SK-N-SH (cell line): ENCODE measurements around the gene OPCML. TPM values are rescaled to one million over a fixed set of nuclear protein-coding genes. Genes with fewer than 3 reads are reported as not detected.

Experiments
- CTCF ChIA-PET: fragments of 300-600, 350-600 bp; formaldehyde crosslinking; extraction: SDS; loops from one replicate; lab custom pipeline; 2021; lab: Yijun Ruan, JAX
- POLR2A ChIA-PET: fragments of 350-600 bp; sonication (Branson Sonifier 250); formaldehyde crosslinking; extraction: SDS; loops from one replicate; lab custom pipeline; 2020; ENCODE audit warnings: antibody characterized with exemption, inconsistent platforms; lab: Yijun Ruan, JAX
- DNase-seq: peaks from one replicate; pipeline ENCODE4 v3.0.0; 2012
- H2AFZ ChIP-seq: fragments of 200-600 bp; sonication (generic); 2 replicates; pipeline ENCODE4 v1.8.1; 2016; ENCODE audit warnings: antibody characterized with exemption, mild to moderate bottlenecking, low read depth
- H3F3A ChIP-seq: fragments of 200-600 bp; sonication (generic); replicated peaks from 2 replicates; pipeline ENCODE3; 2016; ENCODE audit warnings: antibody characterized with exemption, mild to moderate bottlenecking; ENCODE audit not compliant: insufficient read depth
- H3K27ac ChIP-seq, 2 experiments: fragments of 200-500 bp in 1 of 2; fragments of 200-600 bp in 1 of 2; sonication (Bioruptor generic) in 1 of 2; sonication (generic), shearing (Covaris generic) in 1 of 2; 2 replicates each; pipeline versions ENCODE4 v1.5.1 to v1.6.1; 2014 to 2016; ENCODE audit warnings: low read depth in 2 of 2, inconsistent platforms in 1 of 2, low read length in 1 of 2, mild to moderate bottlenecking in 1 of 2, mixed read lengths in 1 of 2
- H3K27me3 ChIP-seq: fragments of 200-600 bp; sonication (generic), shearing (Covaris generic); 2 replicates; pipeline ENCODE4 v1.6.1; 2016; ENCODE audit warnings: mixed run types; ENCODE audit not compliant: insufficient read depth
- H3K36me3 ChIP-seq, 2 experiments: fragments of 200-500 bp in 1 of 2; fragments of 200-600 bp in 1 of 2; sonication (Bioruptor generic) in 1 of 2; sonication (generic) in 1 of 2; replicated peaks in 1 of 2; 2 replicates each; pipeline versions ENCODE3 to v1.5.1; 2014 to 2016; ENCODE audit warnings: low read length in 1 of 2, mild to moderate bottlenecking in 1 of 2; ENCODE audit not compliant: insufficient read depth in 2 of 2, control insufficient read depth in 1 of 2
- H3K4me1 ChIP-seq, 2 experiments: fragments of 200-500 bp in 1 of 2; fragments of 200-600 bp in 1 of 2; sonication (Bioruptor generic) in 1 of 2; sonication (generic), shearing (Covaris generic) in 1 of 2; 2 replicates each; pipeline versions ENCODE4 v1.5.1 to v1.6.1; 2014 to 2016; ENCODE audit warnings: low read depth in 1 of 2, low read length in 1 of 2, mixed run types in 1 of 2; ENCODE audit not compliant: insufficient read depth in 2 of 2, control insufficient read depth in 1 of 2
- H3K4me2 ChIP-seq: fragments of 200-600 bp; sonication (generic), shearing (Covaris generic); 2 replicates; pipeline ENCODE4 v1.6.1; 2017; ENCODE audit warnings: mixed run types
- H3K4me3 ChIP-seq, 2 experiments: fragments of 200-500 bp in 1 of 2; fragments of 200-600 bp in 1 of 2; sonication (Bioruptor generic) in 1 of 2; sonication (generic), shearing (Covaris generic) in 1 of 2; 2 replicates each; pipeline versions ENCODE4 v1.5.1 to v1.8.1; 2014 to 2016; ENCODE audit warnings: low read depth in 2 of 2, inconsistent platforms in 1 of 2, low read length in 1 of 2, mild to moderate bottlenecking in 1 of 2, mixed read lengths in 1 of 2, moderate library complexity in 1 of 2
- H3K79me2 ChIP-seq: fragments of 200-600 bp; sonication (generic); 2 replicates; pipeline ENCODE4 v1.8.1; 2017; ENCODE audit warnings: mild to moderate bottlenecking; ENCODE audit not compliant: insufficient read depth
- H3K9ac ChIP-seq: fragments of 200-600 bp; sonication (generic); 2 replicates; pipeline ENCODE4 v1.6.1; 2017; ENCODE audit warnings: mixed run types
- H3K9me2 ChIP-seq: fragments of 200-600 bp; sonication (generic); 2 replicates; pipeline ENCODE4 v1.6.1; 2017; ENCODE audit warnings: mixed run types
- H3K9me3 ChIP-seq: fragments of 200-600 bp; sonication (generic); 2 replicates; pipeline ENCODE4 v1.6.1; 2017; ENCODE audit warnings: mixed run types, mild to moderate bottlenecking, moderate library complexity
- H4K20me1 ChIP-seq: fragments of 200-600 bp; sonication (generic); 2 replicates; pipeline ENCODE4 v1.6.1; 2017; ENCODE audit warnings: mild to moderate bottlenecking, mixed run types; ENCODE audit not compliant: insufficient read depth
- CHD2 ChIP-seq: fragments of 150-350 bp; IDR thresholded peaks from 2 replicates; pipeline ENCODE4 v1.6.1; 2018; ENCODE audit warnings: low read length; ENCODE audit not compliant: partially characterized antibody
- ELF1 ChIP-seq: IDR thresholded peaks from 2 replicates; pipeline ENCODE4 v1.4.0; 2012
- EZH2phosphoT487 ChIP-seq: fragments of 200-600 bp; sonication (generic); IDR thresholded peaks from 2 replicates; pipeline ENCODE4 v1.6.1; 2017; ENCODE audit warnings: low read depth, mixed run types, mild to moderate bottlenecking, antibody characterized with exemption, moderate library complexity, borderline replicate concordance
- FOXJ3 ChIP-seq: sonication (generic); formaldehyde crosslinking; IDR thresholded peaks from 2 replicates; pipeline ENCODE4 v1.5.1; 2020; ENCODE audit warnings: mild to moderate bottlenecking, missing genetic modification reagents
- NFIC ChIP-seq: IDR thresholded peaks from 2 replicates; pipeline ENCODE4 v1.4.0; 2012; ENCODE audit warnings: borderline replicate concordance
- RAD21 ChIP-seq: IDR thresholded peaks from 2 replicates; pipeline ENCODE4 v1.6.1; 2012; ENCODE audit warnings: mild to moderate bottlenecking, low read length
- SIN3A ChIP-seq: IDR thresholded peaks from 2 replicates; pipeline ENCODE4 v1.6.1; 2012; ENCODE audit warnings: low read depth, mild to moderate bottlenecking, low read length, moderate library complexity, borderline replicate concordance
- TEAD4 ChIP-seq: IDR thresholded peaks from 2 replicates; pipeline ENCODE4 v1.4.0; 2012; ENCODE audit warnings: mild to moderate bottlenecking, borderline replicate concordance; ENCODE audit not compliant: insufficient read depth
- USF1 ChIP-seq: IDR thresholded peaks from 2 replicates; pipeline ENCODE4 v1.4.0; 2012; ENCODE audit warnings: low read depth, borderline replicate concordance
- WGBS: methylation state at CpG from one replicate; pipeline ENCODE4 v1.1.6; 2017; ENCODE audit warnings: low lambda C conversion rate; 5-methylcytosine and 5-hydroxymethylcytosine counted together
- polyA plus RNA-seq, 3 experiments: library from polyadenylated mRNA; depleted of rRNA; stranded (reverse); fragments of >200 nt; gene quantifications; 2 replicates each; pipeline ENCODE4 v1.2.3, GENCODE V29; 2012
- TF ChIP-seq, protein P1 (sequence below): fragments of 200-600 bp; sonication (generic); IDR thresholded peaks from 2 replicates; pipeline ENCODE4 v1.6.1; 2017; ENCODE audit warnings: antibody characterized with exemption, mild to moderate bottlenecking, moderate library complexity
- TF ChIP-seq, protein P2 (sequence below): IDR thresholded peaks from 2 replicates; pipeline ENCODE4; 2012
- TF ChIP-seq, protein P3 (sequence below): fragments of 150-350 bp; IDR thresholded peaks from 2 replicates; pipeline ENCODE4 v1.6.1; 2017; ENCODE audit warnings: antibody characterized with exemption, low read length, low read depth, borderline replicate concordance

Gene OPCML
- polyA plus RNA-seq, 1 of the 3 experiments (the other 2 are of a cell fraction), result not detected

GRCh38 chr11:132961453-132961852, 570.8 kb downstream of the OPCML start (continued):
- TF ChIP-seq, protein P1, sequence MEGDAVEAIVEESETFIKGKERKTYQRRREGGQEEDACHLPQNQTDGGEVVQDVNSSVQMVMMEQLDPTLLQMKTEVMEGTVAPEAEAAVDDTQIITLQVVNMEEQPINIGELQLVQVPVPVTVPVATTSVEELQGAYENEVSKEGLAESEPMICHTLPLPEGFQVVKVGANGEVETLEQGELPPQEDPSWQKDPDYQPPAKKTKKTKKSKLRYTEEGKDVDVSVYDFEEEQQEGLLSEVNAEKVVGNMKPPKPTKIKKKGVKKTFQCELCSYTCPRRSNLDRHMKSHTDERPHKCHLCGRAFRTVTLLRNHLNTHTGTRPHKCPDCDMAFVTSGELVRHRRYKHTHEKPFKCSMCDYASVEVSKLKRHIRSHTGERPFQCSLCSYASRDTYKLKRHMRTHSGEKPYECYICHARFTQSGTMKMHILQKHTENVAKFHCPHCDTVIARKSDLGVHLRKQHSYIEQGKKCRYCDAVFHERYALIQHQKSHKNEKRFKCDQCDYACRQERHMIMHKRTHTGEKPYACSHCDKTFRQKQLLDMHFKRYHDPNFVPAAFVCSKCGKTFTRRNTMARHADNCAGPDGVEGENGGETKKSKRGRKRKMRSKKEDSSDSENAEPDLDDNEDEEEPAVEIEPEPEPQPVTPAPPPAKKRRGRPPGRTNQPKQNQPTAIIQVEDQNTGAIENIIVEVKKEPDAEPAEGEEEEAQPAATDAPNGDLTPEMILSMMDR, result no peak
- no peak for TF ChIP-seq NFIC
- TF ChIP-seq CHD2, result no peak
- TF ChIP-seq TEAD4, result no peak
- no peak for TF ChIP-seq ELF1

DNA sequence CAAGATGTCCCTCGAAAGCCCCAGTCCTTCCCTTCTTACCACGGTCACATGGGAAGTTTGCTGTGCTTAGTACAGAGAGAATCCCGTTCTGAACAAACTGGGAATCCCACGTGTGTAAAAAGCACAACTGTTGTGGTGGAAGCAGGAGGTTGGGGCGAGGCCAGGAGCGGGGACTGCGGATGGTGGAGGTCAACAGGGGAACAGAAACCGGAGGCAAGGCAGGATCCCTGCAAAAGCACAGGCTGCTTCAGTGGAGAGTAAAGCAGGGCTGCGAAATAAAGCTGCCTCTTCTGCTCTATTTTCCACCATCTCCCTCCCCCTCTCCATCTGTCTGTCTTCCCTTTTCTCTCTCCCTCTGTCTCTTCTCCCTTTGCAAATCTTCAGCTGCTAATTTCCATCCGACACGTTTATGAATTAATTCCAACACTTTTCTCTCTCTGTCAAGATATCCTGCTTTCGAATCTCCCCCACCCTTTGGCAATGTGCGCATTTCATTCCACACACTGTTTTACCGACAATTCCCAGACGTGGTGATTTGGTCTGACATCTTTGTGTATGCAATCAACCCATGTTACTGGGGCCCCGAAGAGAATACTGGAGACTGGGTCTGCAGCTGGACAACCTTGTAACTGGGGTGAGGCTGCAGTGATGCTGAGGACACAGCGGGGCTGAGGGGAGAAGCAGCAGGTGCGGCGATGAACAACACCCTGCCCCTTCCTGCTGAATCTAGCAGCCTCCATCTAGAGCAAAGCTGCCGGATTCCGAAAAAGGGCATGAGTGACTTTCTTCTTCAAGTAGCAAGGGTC, 571.8 kb downstream of the OPCML start:
- Histone ChIP-seq H3K4me1 (peaks cover 0 to 8% of the 10 kb centered on the region in 2 experiments; a peak in 1 of 4 replicates), H3K4me3 (no peak overlapping the region), H3K27ac (no peak overlapping the region), H3K9me2 (no peaks in the 10 kb centered on the region), H3F3A (no peaks in the 10 kb centered on the region), H3K36me3 (no peaks in the 10 kb centered on the region), H3K4me2 (no peak overlapping the region), H3K9me3 (no peaks in the 10 kb centered on the region), H3K27me3 (no peaks in the 10 kb centered on the region), H3K79me2 (no peaks in the 10 kb centered on the region), H4K20me1 (no peaks in the 10 kb centered on the region), H2AFZ (no peak overlapping the region), H3K9ac (no peak overlapping the region)
- ChIA-PET CTCF (interaction anchor here (0.6 to 1.9 kb wide), 4 partner anchors 11 to 86 kb away, joined by 3 to 6 read pairs (median 4); no protein-coding TSS in a partner anchor), POLR2A (no interaction called here)
- WGBS, result 47% methylated on average over 20 of the region's 21 CpGs
- TF ChIP-seq, protein P2, sequence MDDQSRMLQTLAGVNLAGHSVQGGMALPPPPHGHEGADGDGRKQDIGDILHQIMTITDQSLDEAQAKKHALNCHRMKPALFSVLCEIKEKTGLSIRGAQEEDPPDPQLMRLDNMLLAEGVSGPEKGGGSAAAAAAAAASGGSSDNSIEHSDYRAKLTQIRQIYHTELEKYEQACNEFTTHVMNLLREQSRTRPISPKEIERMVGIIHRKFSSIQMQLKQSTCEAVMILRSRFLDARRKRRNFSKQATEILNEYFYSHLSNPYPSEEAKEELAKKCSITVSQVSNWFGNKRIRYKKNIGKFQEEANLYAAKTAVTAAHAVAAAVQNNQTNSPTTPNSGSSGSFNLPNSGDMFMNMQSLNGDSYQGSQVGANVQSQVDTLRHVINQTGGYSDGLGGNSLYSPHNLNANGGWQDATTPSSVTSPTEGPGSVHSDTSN, result no peak
- no peak for TF ChIP-seq RAD21
- TF ChIP-seq CHD2, result no peak
- no peak for TF ChIP-seq FOXJ3 (CRISPR knock-in tag)
- TF ChIP-seq, protein P1, result no peak
- TF ChIP-seq USF1, result no peak
- TF ChIP-seq EZH2phosphoT487, result no peak
- TF ChIP-seq, protein P3, sequence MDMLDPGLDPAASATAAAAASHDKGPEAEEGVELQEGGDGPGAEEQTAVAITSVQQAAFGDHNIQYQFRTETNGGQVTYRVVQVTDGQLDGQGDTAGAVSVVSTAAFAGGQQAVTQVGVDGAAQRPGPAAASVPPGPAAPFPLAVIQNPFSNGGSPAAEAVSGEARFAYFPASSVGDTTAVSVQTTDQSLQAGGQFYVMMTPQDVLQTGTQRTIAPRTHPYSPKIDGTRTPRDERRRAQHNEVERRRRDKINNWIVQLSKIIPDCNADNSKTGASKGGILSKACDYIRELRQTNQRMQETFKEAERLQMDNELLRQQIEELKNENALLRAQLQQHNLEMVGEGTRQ, result no peak
- no peak for TF ChIP-seq SIN3A
- no peak for DNase-seq
